Neural cell (in vitro differentiated cells): Measurements from ENCODE around the gene DCHS1. TPM values are rescaled to one million over a fixed set of nuclear protein-coding genes. Genes with fewer than 3 reads are reported as not detected.

Experiments used
- H2AFZ ChIP-seq: fragments of 200-600, 300-800 bp; sonication (generic), shearing (Covaris generic); 2 replicates; pipeline ENCODE4 v1.6.0; 2014; ENCODE audit warnings: low read depth, mild to moderate bottlenecking, antibody characterized with exemption, low read length, moderate library complexity
- H3F3A ChIP-seq: fragments of 200-600 bp; shearing (Covaris generic); 2 replicates; pipeline ENCODE4 v1.6.1; 2016; ENCODE audit warnings: mild to moderate bottlenecking, moderate library complexity, mixed read lengths, antibody characterized with exemption, low read length; ENCODE audit not compliant: insufficient read depth, poor library complexity, severe bottlenecking
- H3K27ac ChIP-seq: fragments of 200-600, 300-800 bp; sonication (generic), shearing (Covaris generic); 2 replicates; pipeline ENCODE4 v1.5.1; 2014; ENCODE audit warnings: mild to moderate bottlenecking, low read length, moderate library complexity
- H3K27me3 ChIP-seq: fragments of 300-800, 200-600 bp; sonication (generic), shearing (Covaris generic); 2 replicates; pipeline ENCODE4 v1.6.0; 2014; ENCODE audit warnings: mild to moderate bottlenecking, low read depth, low read length, moderate library complexity; ENCODE audit not compliant: insufficient read depth
- H3K36me3 ChIP-seq: fragments of 300-800, 200-600 bp; sonication (generic), shearing (Covaris generic); 2 replicates; pipeline ENCODE4 v1.5.1; 2014; ENCODE audit warnings: mild to moderate bottlenecking, antibody characterized with exemption, low read length, moderate library complexity; ENCODE audit not compliant: insufficient read depth
- H3K4me2 ChIP-seq: fragments of 300-800, 200-600 bp; sonication (generic), shearing (Covaris generic); 2 replicates; pipeline ENCODE4 v1.6.0; 2014; ENCODE audit warnings: mild to moderate bottlenecking, low read length
- H3K4me3 ChIP-seq: fragments of 300-800, 200-600 bp; sonication (generic), shearing (Covaris generic); 2 replicates; pipeline ENCODE4 v1.5.1; 2014; ENCODE audit warnings: mild to moderate bottlenecking, low read length, moderate library complexity
- H3K79me2 ChIP-seq: fragments of 200-600 bp; shearing (Covaris generic); replicated peaks from 2 replicates; pipeline ENCODE4 v1.6.0; 2014; ENCODE audit warnings: mild to moderate bottlenecking, low read length, moderate library complexity; ENCODE audit not compliant: insufficient read depth
- H3K9ac ChIP-seq: fragments of 300-800, 200-600 bp; sonication (generic), shearing (Covaris generic); 2 replicates; pipeline ENCODE4 v1.6.1; 2016; ENCODE audit warnings: mild to moderate bottlenecking, low read length, mixed read lengths
- H3K9me2 ChIP-seq: fragments of 200-600 bp; shearing (Covaris generic); 2 replicates; pipeline ENCODE4 v1.6.1; 2016; ENCODE audit warnings: mild to moderate bottlenecking, low read length, mixed read lengths; ENCODE audit not compliant: insufficient read depth
- H3K9me3 ChIP-seq: fragments of 200-600, 300-800 bp; sonication (generic), shearing (Covaris generic); 2 replicates; pipeline ENCODE4 v1.6.1; 2016; ENCODE audit warnings: mild to moderate bottlenecking, mixed run types, low read length, moderate library complexity, mixed read lengths
- H4K20me1 ChIP-seq: fragments of 200-600 bp; shearing (Covaris generic); 2 replicates; pipeline ENCODE4 v1.6.1; 2016; ENCODE audit warnings: mild to moderate bottlenecking, mixed run types; ENCODE audit not compliant: insufficient read depth
- EP300 ChIP-seq: fragments of 450-650 bp; conservative IDR thresholded peaks from 2 replicates; pipeline ENCODE4 v1.6.1; 2014; ENCODE audit warnings: antibody characterized with exemption, mild to moderate bottlenecking, moderate library complexity; ENCODE audit not compliant: poor library complexity, severe bottlenecking
- EZH2 ChIP-seq: fragments of 200-600, 300-800 bp; shearing (Covaris generic), sonication (generic); IDR thresholded peaks from 2 replicates; pipeline ENCODE4 v1.6.1; 2014; ENCODE audit warnings: antibody characterized with exemption, low read length, borderline replicate concordance, mild to moderate bottlenecking; ENCODE audit not compliant: insufficient read depth, poor library complexity, severe bottlenecking
- MXI1 ChIP-seq: fragments of 450-650 bp; conservative IDR thresholded peaks from 2 replicates; pipeline ENCODE4 v1.6.1; 2014; ENCODE audit warnings: antibody characterized with exemption, mild to moderate bottlenecking; ENCODE audit not compliant: poor library complexity, severe bottlenecking
- POLR2AphosphoS5 ChIP-seq: IDR thresholded peaks from 2 replicates; pipeline ENCODE4 v1.6.1; 2012
- RAD21 ChIP-seq: fragments of 450-650 bp; conservative IDR thresholded peaks from 2 replicates; pipeline ENCODE4 v1.6.1; 2014; ENCODE audit warnings: antibody characterized with exemption, mild to moderate bottlenecking, moderate library complexity
- SMC3 ChIP-seq: fragments of 450-650 bp; conservative IDR thresholded peaks from 2 replicates; pipeline ENCODE4 v1.6.1; 2014; ENCODE audit warnings: antibody characterized with exemption, mild to moderate bottlenecking, moderate library complexity; ENCODE audit not compliant: poor library complexity
- TAF1 ChIP-seq: IDR thresholded peaks from 2 replicates; pipeline ENCODE4 v1.6.1; 2012; ENCODE audit warnings: low read depth
- polyA plus RNA-seq: library from polyadenylated mRNA; depleted of rRNA; stranded (reverse); fragments of >200 nt; gene quantifications from 2 replicates; pipeline ENCODE4 v1.2.3, GENCODE V29; 2014
- TF ChIP-seq, protein P1 (sequence below): IDR thresholded peaks from 2 replicates; pipeline ENCODE4 v1.6.1; 2012; ENCODE audit warnings: borderline replicate concordance
- TF ChIP-seq, protein P2 (sequence below): fragments of 450-650 bp; IDR thresholded peaks from 2 replicates; pipeline ENCODE4 v1.5.1; 2014; ENCODE audit warnings: antibody characterized with exemption, mild to moderate bottlenecking, moderate library complexity; ENCODE audit not compliant: poor library complexity, severe bottlenecking

The DCHS1 gene
- polyA plus RNA-seq, 1 donor from 2014 or later: 30.1 TPM

DNA sequence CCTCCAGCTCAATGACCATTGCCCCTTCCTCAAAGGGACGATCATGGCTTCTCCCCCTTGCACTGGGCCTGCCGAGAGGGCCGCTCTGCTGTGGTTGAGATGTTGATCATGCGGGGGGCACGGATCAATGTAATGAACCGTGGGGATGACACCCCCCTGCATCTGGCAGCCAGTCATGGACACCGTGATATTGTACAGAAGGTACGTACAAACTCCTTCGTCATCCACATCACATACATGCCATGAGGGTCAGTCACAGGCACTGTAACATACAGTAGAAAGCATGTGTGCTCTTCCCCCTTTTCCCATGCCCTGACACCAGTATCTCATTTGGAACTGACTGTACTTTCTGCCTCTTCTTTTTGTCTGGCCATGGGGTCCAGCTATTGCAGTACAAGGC, 47.6 kb downstream of the DCHS1 start:
- no peaks in the 10 kb centered on the region for H3K9me3 ChIP-seq
- peaks cover 34% of the 10 kb centered on the region for H3K79me2 ChIP-seq
- H3K27ac ChIP-seq: no peak overlapping the region
- no peaks in the 10 kb centered on the region for H4K20me1 ChIP-seq
- no peak overlapping the region for H3K9ac ChIP-seq
- H3K9me2 ChIP-seq: no peaks in the 10 kb centered on the region
- no peak overlapping the region for H3K4me3 ChIP-seq
- TF ChIP-seq MXI1 (no peak), TAF1 (no peak)
- no peak overlapping the region for H2AFZ ChIP-seq
- H3K36me3 ChIP-seq: no peaks in the 10 kb centered on the region
- H3K27me3 ChIP-seq: no peaks in the 10 kb centered on the region
- no peak overlapping the region for H3K4me2 ChIP-seq
- peaks cover 6% of the 10 kb centered on the region for H3F3A ChIP-seq

DNA sequence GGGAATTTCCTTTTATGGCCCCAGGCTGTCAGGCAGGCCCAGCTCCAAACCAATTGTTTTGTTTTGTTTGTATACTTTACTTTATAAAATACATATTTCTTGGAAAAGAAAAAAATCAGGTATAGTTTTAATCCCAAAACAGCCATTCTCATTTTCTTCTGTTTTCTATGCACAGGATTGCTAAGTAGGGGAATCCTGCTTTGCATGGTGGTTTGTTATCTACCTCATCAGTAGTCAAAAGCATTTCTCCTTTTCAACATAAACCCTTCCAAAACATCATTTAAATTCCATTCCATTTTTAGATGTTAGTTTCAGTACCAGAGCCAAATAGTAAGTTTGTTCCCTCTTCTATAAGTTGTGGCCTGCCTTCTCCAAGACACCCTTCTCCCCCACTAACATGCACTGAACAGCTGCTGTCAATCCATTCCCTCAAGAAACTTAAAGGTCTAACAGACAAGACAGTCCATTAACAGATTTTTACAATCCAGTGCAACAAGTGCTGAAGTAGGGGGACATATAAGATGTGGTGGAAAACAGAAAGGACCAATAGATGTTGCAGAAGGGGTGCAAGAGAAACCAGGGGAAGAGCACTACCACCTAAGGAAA, 48.3 kb downstream of the DCHS1 start:
- H3K4me3 ChIP-seq: peak overlapping the region; percentile 19
- no peak overlapping the region for H3K27ac ChIP-seq
- H3K4me2 ChIP-seq: no peak overlapping the region

More for the DNA sequence above, 48.3 kb downstream of the DCHS1 start:
- TF ChIP-seq EZH2 (no peak), SMC3 (no peak), EP300 (no peak), MXI1 (no peak), TAF1 (no peak), RAD21 (no peak), POLR2AphosphoS5 (no peak)
- TF ChIP-seq, protein P1, sequence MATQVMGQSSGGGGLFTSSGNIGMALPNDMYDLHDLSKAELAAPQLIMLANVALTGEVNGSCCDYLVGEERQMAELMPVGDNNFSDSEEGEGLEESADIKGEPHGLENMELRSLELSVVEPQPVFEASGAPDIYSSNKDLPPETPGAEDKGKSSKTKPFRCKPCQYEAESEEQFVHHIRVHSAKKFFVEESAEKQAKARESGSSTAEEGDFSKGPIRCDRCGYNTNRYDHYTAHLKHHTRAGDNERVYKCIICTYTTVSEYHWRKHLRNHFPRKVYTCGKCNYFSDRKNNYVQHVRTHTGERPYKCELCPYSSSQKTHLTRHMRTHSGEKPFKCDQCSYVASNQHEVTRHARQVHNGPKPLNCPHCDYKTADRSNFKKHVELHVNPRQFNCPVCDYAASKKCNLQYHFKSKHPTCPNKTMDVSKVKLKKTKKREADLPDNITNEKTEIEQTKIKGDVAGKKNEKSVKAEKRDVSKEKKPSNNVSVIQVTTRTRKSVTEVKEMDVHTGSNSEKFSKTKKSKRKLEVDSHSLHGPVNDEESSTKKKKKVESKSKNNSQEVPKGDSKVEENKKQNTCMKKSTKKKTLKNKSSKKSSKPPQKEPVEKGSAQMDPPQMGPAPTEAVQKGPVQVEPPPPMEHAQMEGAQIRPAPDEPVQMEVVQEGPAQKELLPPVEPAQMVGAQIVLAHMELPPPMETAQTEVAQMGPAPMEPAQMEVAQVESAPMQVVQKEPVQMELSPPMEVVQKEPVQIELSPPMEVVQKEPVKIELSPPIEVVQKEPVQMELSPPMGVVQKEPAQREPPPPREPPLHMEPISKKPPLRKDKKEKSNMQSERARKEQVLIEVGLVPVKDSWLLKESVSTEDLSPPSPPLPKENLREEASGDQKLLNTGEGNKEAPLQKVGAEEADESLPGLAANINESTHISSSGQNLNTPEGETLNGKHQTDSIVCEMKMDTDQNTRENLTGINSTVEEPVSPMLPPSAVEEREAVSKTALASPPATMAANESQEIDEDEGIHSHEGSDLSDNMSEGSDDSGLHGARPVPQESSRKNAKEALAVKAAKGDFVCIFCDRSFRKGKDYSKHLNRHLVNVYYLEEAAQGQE: no peak
- TF ChIP-seq, protein P2, sequence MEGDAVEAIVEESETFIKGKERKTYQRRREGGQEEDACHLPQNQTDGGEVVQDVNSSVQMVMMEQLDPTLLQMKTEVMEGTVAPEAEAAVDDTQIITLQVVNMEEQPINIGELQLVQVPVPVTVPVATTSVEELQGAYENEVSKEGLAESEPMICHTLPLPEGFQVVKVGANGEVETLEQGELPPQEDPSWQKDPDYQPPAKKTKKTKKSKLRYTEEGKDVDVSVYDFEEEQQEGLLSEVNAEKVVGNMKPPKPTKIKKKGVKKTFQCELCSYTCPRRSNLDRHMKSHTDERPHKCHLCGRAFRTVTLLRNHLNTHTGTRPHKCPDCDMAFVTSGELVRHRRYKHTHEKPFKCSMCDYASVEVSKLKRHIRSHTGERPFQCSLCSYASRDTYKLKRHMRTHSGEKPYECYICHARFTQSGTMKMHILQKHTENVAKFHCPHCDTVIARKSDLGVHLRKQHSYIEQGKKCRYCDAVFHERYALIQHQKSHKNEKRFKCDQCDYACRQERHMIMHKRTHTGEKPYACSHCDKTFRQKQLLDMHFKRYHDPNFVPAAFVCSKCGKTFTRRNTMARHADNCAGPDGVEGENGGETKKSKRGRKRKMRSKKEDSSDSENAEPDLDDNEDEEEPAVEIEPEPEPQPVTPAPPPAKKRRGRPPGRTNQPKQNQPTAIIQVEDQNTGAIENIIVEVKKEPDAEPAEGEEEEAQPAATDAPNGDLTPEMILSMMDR: no peak
- Histone ChIP-seq H3F3A (peaks cover 5% of the 10 kb centered on the region), H3K79me2 (peaks cover 41% of the 10 kb centered on the region), H3K27me3 (no peaks in the 10 kb centered on the region), H3K9ac (no peak overlapping the region), H3K9me2 (no peaks in the 10 kb centered on the region), H3K36me3 (no peaks in the 10 kb centered on the region), H3K9me3 (no peaks in the 10 kb centered on the region), H4K20me1 (no peaks in the 10 kb centered on the region), H2AFZ (no peak overlapping the region)
